Esophagus squamous epithelium (tissue), 5 donors: Measurements from ENCODE around the gene UVRAG. TPM values are rescaled to one million over a fixed set of nuclear protein-coding genes. Genes with fewer than 3 reads are reported as not detected.
A peak's percentile ranks its signal among the peaks of the same experiment; 100 is the strongest.

Experiments
- DNase-seq: peaks from one replicate; lab custom pipeline; 2025; lab: John Stamatoyannopoulos, UW
- H3K27ac ChIP-seq, 4 donors: fragments of 200-600 bp; sonication (generic); one replicate each; pipeline ENCODE4 v1.5.1; 2016 to 2019; ENCODE audit warnings: mild to moderate bottlenecking in 1 of 4
- H3K27me3 ChIP-seq, 4 donors: fragments of 200-600 bp; sonication (generic); 1 replicate in 3 of 4; 2 replicates in 1 of 4; pipeline versions ENCODE4 v1.5.1 to v1.6.0; 2017 to 2021; ENCODE audit warnings: antibody characterized with exemption in 1 of 4
- H3K36me3 ChIP-seq, 3 donors: fragments of 200-600 bp; sonication (generic); one replicate each; pipeline ENCODE4 v1.5.1; 2016 to 2019
- H3K4me1 ChIP-seq, 3 donors: fragments of 200-600 bp; sonication (generic); one replicate each; pipeline ENCODE4 v1.5.1; 2017 to 2019
- H3K4me3 ChIP-seq, 4 donors: fragments of 200-600 bp; sonication (generic); 1 replicate in 3 of 4; 2 replicates in 1 of 4; pipeline ENCODE4 v1.5.1; 2016 to 2019; ENCODE audit warnings: mild to moderate bottlenecking in 2 of 4, moderate library complexity in 1 of 4
- H3K9me3 ChIP-seq, 3 donors: fragments of 200-600 bp; sonication (generic); one replicate each; pipeline ENCODE4 v1.5.1; 2016 to 2019
- POLR2A ChIP-seq, 4 donors: fragments of 450-650 bp; IDR thresholded peaks; one replicate each; pipeline ENCODE4 v1.6.1; 2017; ENCODE audit warnings: antibody characterized with exemption in 4 of 4, mild to moderate bottlenecking in 4 of 4, moderate library complexity in 3 of 4
- WGBS, 2 donors: methylation state at CpG; one replicate each; pipeline ENCODE4 v1.1.5; 2018; 5-methylcytosine and 5-hydroxymethylcytosine counted together
- intact Hi-C: fragments of 100-400 bp; cut with DNase I; formaldehyde crosslinking; loops from one replicate; pipeline ENCODE4 v1.15.0; 2022
- total RNA-seq, 4 donors: library from RNA; depleted of rRNA; stranded (reverse); fragments of >200 nt; gene quantifications; one replicate each; pipeline ENCODE4 v1.1.0, GENCODE V29; 2016
- TF ChIP-seq, protein P1 (sequence below), 6 experiments: fragments of 450-650 bp in 4 of 6; fragments of 200-600 bp in 2 of 6; sonication (generic) in 2 of 6; IDR thresholded peaks; one replicate each; pipeline ENCODE4 v1.5.1; 2016 to 2019; ENCODE audit warnings: antibody characterized with exemption in 6 of 6, mild to moderate bottlenecking in 4 of 6, moderate library complexity in 4 of 6
- donor health status: DM: yes; HTN: yes; CAD: no.

UVRAG gene
- total RNA-seq, 4 donors from 2014 or later, result 3.5 to 15.4 (median 8.5) TPM

DNA sequence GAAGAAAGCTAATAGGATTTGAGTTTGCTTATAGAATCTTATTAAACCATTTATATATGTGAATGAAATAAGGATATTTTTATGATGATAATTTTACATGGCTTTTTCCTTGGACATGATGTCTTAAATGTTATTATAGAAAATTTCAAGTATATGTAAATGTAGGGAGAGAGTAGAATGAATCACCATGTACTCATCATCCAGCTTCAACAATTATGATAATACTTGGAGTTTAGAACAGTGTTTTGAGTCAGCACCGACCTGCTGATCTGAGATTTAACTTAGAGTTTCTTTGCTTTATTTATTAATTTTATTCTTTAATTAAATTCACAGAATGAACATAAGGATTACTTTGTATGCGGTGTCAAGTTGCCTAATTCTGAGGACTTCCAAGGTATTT, 193.5 kb downstream of the UVRAG start:
- Histone ChIP-seq H3K27me3 (no peaks in the 10 kb centered on the region), H3K4me3 (no peak overlapping the region), H3K9me3 (no peaks in the 10 kb centered on the region), H3K4me1 (no peaks in the 10 kb centered on the region), H3K27ac (no peak overlapping the region), H3K36me3 (peaks cover 4 to 59% (median 9%) of the 10 kb centered on the region in 3 donors)
- WGBS, 2 donors, result 67 to 78% methylated on average over 2 of the region's 2 CpGs
- no peak for DNase-seq
- intact Hi-C loops, result no loop called here
- TF ChIP-seq, protein P1, sequence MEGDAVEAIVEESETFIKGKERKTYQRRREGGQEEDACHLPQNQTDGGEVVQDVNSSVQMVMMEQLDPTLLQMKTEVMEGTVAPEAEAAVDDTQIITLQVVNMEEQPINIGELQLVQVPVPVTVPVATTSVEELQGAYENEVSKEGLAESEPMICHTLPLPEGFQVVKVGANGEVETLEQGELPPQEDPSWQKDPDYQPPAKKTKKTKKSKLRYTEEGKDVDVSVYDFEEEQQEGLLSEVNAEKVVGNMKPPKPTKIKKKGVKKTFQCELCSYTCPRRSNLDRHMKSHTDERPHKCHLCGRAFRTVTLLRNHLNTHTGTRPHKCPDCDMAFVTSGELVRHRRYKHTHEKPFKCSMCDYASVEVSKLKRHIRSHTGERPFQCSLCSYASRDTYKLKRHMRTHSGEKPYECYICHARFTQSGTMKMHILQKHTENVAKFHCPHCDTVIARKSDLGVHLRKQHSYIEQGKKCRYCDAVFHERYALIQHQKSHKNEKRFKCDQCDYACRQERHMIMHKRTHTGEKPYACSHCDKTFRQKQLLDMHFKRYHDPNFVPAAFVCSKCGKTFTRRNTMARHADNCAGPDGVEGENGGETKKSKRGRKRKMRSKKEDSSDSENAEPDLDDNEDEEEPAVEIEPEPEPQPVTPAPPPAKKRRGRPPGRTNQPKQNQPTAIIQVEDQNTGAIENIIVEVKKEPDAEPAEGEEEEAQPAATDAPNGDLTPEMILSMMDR (IDR thresholded peaks at IDR 0.05), result no peak
- no peak for TF ChIP-seq POLR2A (IDR thresholded peaks at IDR 0.05)

- TF ChIP-seq, protein P1 (IDR thresholded peaks at IDR 0.05), result no peak
- no peak for TF ChIP-seq POLR2A (IDR thresholded peaks at IDR 0.05)
- no peaks in the 10 kb centered on the region for H3K27me3 ChIP-seq
- DNase-seq, result no peak
- WGBS, 2 donors, result 94 to 95% methylated on average over 2 of the region's 2 CpGs
- intact Hi-C loops, result no loop called here
- no peaks in the 10 kb centered on the region for H3K4me1 ChIP-seq
- peaks cover 1 to 46% (median 8%) of the 10 kb centered on the region in 3 donors for H3K36me3 ChIP-seq
- no peak overlapping the region for H3K4me3 ChIP-seq
- H3K9me3 ChIP-seq, result no peaks in the 10 kb centered on the region
- H3K27ac ChIP-seq, result no peak overlapping the region
These were observed 195.0 kb downstream of the UVRAG start for GRCh38 chr11:76010051-76010450.

GRCh38 chr11:76013526-76013925, 198.5 kb downstream of the UVRAG start:
- 100% methylated on average over 1 of the region's 1 CpG; no CpG with 5 or more reads in 1 of the 2 donors for WGBS, 2 donors
- no peak for DNase-seq
- no peak overlapping the region for H3K27ac ChIP-seq
- no peak for TF ChIP-seq POLR2A (IDR thresholded peaks at IDR 0.05)
- TF ChIP-seq, protein P1 (IDR thresholded peaks at IDR 0.05), result no peak
- H3K4me1 ChIP-seq, result no peaks in the 10 kb centered on the region
- H3K4me3 ChIP-seq, result no peak overlapping the region
- H3K36me3 ChIP-seq, result peaks cover 0 to 39% (median 0%) of the 10 kb centered on the region in 3 donors
- H3K9me3 ChIP-seq, result no peaks in the 10 kb centered on the region
- no peaks in the 10 kb centered on the region for H3K27me3 ChIP-seq
- intact Hi-C loops, result no loop called here

GRCh38 chr11:76023236-76024068, 208.4 kb downstream of the UVRAG start:
- intact Hi-C loops, result no loop called here
- H3K27ac ChIP-seq, result peak overlapping the region in 3 of 4 donors; percentile 44 to 75 (median 60)
- TF ChIP-seq, protein P1 (IDR thresholded peaks at IDR 0.05), result no peak
- no peak for TF ChIP-seq POLR2A (IDR thresholded peaks at IDR 0.05)
- 60 to 68% methylated on average over 3 of the region's 3 CpGs for WGBS, 2 donors
- H3K27me3 ChIP-seq, result no peaks in the 10 kb centered on the region
- no peaks in the 10 kb centered on the region for H3K9me3 ChIP-seq
- DNase-seq, result no peak
- no peak overlapping the region for H3K4me3 ChIP-seq
- peaks cover 0 to 19% (median 0%) of the 10 kb centered on the region in 3 donors for H3K36me3 ChIP-seq
- peaks cover 0 to 7% (median 0%) of the 10 kb centered on the region in 3 donors for H3K4me1 ChIP-seq

DNA sequence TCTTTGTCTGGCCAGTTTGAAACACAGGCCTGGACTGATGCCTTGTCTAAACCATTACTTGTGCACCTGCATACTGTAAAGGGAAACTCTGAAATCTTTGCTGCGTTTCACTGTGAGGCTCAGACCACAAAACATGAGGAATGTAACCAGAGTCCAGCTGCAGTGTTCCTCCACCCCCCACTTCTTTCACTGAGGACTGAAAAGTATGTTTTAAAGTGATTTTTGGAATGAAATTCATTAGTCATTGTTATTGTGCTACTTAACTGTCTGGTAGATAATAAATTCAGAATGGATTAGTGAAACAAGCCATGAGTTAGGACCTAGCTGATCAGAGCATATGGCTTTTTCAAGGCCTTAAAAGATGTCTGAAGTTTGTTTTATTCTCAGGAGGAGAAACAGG, 210.1 kb downstream of the UVRAG start:
- H3K9me3 ChIP-seq, result no peaks in the 10 kb centered on the region
- DNase-seq, result no peak
- intact Hi-C loops, result no loop called here
- no peak for TF ChIP-seq POLR2A (IDR thresholded peaks at IDR 0.05)
- TF ChIP-seq, protein P1 (IDR thresholded peaks at IDR 0.05), result no peak
- H3K4me3 ChIP-seq, result no peak overlapping the region
- H3K36me3 ChIP-seq, result peaks cover 0 to 16% (median 0%) of the 10 kb centered on the region in 3 donors
- 46 to 78% methylated on average over 1 of the region's 1 CpG for WGBS, 2 donors
- no peaks in the 10 kb centered on the region for H3K27me3 ChIP-seq
- peaks cover 0 to 7% (median 0%) of the 10 kb centered on the region in 3 donors for H3K4me1 ChIP-seq
- H3K27ac ChIP-seq, result no peak overlapping the region
